GM21737 (cell line): Measurements from ENCODE around the gene APOA5.
"Not testable (repeated sequence)": the region's sequence is repeated elsewhere in the genome, so short reads cannot be mapped to it uniquely, and the experiment has no call there.

Source experiments
- ATAC-seq: cut with Tn5 transposase; IDR thresholded peaks from one replicate; pipeline ENCODE4 v1.9.1; 2021; ENCODE audit warnings: mild to moderate bottlenecking, moderate library complexity; ENCODE audit not compliant: unreplicated experiment

Gene APOA5

DNA sequence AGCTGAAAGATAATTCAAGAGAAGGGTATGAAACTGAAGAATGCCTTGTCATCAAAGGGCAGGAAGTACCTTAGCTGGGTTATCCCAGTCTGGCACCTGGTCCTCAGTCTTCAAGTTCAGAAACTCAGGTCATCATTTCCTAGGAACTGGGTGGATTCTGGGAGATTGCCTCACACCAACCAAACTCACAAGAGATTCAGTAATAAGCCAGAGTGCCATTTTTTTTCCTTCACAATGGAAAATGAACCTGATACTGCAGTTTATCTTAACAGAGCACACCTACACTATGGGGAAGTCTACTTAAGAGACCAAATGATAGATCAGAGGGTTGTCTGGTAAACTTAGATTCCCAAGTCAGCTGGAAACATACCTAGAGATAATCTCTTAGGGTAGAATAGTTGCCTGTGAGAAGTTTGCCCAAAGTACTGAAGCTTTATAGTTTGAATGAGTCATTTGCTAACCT lies 15.1 kb downstream of the APOA5 start:
- no peak for ATAC-seq

DNA sequence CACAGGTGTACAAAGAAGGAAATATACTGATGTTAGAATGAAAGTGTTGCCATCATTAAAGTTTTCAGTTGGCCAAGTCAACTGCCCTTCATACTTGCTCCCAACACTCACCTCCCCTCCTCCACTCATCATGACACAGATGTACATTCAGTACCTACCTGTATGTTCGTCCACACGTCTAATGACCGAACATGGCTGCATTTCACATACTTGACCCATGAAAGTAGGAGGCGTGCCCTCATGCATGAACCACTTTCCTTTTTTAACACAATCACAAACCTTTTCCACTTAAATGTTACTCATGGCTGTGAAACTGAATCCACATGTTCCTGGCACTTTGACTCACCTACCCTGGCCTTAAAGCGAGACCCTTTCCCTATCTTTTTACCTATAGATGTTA lies 15.7 kb downstream of the APOA5 start:
- ATAC-seq: no peak

DNA sequence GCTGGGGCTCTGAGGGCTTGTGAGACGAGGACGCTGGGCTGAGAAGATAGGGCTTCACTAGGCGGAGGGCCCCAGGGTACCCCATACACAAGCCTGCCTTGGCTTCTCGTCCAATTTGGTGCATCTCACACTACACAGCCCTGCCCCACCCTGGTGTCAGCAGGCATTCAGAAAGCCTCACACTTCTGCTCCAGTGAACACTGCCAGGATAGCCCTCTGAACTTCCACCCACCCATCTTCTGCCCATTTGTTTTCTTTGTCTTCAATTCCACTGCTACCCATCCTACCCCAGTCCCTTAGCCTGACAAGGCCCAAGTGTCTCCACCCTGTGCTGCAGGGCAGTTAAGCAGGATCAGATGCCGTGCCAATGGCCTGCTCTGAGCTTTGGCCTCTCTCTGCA lies 17.0 kb downstream of the APOA5 start:
- no peak for ATAC-seq

DNA sequence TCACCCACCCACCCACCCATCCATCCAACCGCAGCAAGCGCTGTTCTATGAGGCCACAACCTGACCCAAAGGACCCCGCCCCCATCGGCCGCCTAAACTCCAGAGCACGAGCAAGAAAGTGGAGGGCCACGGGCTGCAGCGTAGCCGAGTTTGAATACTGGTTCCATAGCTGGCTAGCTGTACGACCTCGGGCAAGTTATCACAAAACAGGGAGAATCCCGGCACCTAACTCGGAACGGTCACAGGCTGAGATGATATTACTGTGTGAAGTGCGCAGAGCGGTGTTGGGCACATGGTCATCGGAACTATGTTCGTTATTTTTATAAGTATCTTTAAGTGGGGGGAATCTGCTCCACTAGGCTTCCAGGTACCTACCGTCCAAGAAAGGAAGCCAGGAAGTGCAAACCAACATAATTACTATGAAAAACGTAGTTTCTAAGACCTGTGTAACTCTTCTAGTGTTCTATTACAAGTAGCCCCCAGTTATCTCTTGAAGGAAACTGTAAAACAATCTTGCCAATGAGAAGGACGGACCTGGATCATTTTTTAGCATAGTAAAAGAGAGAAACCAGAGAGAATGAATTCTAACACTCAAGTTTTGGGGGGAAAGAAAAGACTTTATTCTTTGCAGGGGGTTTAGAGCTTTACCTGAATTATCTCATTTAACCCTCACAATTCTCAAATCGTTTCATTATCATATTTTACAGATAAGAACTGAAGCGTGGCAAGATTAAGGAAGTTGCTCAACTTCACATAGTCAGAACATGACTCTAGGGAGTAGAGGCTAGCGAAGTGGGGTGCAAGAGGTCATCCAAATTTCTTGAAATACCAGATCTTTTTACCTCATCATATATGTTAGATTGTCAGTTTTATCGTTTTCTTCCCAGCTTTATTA lies 18.2 kb downstream of the APOA5 start:
- ATAC-seq: peak; percentile 34

DNA sequence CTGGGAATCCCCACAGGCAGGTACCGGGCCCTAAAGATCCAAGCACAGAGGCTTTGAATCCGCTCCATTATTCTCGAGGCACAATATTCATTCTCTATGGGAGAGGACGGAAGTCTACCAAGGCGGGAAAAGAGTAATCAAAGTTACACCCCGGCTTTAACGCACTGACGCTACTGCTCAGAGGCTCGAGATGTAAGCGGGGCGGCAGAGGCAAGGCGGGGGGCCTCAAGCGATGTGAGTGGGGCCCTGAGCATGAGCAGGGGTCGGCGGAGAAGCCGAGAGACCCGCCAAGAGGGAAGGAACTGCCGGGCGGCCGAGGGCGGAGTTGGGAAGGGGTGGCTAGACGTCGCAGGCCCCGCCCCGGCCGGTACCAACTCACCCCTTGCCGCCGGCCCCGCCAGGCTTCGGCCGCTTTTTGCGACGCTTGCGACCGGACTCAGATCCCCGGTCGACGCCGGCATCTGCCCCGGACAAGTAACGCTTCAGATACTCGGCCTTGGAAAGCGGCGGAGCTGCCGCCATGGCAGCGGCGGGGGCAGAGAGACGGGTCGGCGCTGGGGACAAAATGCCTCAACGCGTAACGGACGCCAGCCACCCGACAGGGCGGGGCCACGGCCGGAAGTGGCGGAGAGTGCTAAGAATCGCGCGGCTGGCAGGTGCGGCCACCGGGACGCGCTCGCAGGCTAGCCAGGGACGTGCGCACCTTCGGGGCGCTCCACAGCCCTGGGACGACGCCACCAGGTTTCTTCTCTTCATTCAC lies 19.1 kb downstream of the APOA5 start, which contains the start of gene BUD13:
BUD13 (minus strand) TSS at position 545 of the 760 bp plus-strand sequence; CDS start at position 522, 23 bp downstream.
- peak; percentile 85 for ATAC-seq

DNA sequence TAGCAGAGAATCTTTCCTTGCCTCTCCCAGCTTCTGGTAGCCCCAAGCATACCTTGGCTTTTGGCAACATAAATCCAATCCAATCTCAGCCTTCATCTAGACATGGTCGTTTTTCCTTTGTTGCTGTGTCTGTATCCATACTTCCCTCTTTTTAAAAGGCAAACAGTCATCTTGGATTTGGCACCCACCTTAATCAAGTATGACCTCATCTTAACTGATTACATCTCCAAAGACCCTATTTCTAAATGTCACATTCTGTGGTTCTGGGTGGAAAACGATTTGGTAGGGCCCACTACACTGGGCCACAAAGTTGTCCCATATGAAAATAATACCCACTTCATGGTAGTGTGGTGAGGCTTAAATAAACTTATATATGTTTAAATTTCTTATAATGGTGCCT lies 19.7 kb downstream of the APOA5 start:
- no peak for ATAC-seq

DNA sequence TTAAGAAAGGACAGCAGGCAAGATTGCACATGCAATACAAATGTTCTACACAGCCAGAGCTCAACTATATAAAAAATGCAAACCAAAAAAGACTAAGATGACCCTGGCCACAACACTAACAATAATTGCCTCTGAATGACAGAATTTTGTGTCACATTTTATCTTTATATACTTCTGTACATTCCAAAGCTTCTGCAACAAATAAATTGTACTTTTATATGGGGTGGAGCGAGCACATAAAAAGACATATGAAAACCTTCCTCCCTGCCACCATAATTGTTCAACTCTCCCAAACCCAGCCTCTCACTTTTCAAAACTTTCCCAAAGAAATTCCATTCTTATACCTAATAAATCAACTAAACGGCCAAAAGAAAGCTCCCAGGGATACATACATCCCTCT lies 29.5 kb downstream of the APOA5 start:
- ATAC-seq: no peak

DNA sequence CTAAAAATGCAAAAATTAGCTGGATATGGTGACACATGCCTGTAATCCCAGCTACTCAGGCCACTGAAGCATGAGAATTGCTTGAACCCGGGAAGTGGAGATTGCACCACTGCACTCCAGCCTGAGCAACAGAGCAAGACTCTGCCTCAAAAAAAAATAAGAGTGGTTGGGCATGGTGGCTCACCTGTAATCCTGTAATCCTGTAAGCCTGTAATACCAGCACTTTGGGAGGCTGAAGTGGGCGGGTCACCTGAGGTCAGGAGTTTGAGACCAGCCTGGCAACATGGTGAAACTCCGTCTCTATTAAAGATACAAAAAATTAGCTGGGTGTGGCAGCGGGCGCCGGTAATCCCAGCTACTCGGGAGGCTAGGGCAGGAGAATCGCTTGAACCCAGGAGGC lies 35.6 kb downstream of the APOA5 start:
- ATAC-seq: not testable (repeated sequence)

DNA sequence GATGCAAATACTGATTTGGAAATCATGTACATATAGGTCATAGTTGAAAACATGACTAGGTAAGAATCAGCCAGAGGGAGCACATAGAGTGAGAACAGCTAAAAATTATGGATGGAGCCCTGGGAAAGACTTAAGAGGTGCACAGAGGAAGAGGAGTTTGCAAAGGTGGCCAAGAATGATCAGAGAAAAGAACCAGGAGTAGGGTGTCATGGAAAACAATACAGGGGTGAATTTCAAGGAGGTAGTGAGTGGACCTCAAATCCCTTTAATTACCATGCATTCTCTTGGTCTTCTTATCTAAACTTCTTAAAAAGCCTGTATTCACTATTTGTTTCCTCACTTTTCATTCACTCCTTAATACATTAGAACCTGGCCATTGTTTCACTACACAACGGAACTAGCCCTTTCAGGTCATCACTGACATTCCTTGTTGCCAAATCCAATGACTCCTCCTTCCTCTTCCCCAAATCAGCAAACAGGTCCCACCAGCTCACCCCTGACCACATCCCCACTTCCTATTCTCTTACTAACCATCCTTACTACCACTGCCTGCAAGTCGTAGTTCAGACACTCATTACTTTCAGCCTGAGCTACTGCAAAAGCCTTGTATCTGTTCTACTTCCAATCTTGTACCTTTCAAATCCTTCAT lies 41.5 kb downstream of the APOA5 start:
- no peak for ATAC-seq

DNA sequence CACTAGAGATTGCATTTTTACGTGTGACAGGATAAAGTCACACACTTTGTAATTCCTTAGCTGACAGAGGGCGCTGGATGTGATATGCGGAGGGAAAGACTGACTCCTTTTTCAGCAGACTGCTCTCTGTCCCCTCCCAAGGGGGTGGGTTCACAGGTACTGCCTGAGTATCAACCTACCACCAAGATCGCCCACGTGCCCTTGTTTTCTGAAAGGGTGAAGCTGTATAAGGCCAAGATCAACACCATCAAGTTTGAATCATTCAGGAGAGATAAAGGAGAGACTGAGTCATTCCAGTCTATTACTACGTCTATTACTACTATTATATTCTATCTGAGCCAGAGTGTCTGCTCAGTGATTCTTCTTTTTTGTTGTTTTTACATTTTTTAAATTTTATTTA lies 49.6 kb downstream of the APOA5 start:
- ATAC-seq: no peak

DNA sequence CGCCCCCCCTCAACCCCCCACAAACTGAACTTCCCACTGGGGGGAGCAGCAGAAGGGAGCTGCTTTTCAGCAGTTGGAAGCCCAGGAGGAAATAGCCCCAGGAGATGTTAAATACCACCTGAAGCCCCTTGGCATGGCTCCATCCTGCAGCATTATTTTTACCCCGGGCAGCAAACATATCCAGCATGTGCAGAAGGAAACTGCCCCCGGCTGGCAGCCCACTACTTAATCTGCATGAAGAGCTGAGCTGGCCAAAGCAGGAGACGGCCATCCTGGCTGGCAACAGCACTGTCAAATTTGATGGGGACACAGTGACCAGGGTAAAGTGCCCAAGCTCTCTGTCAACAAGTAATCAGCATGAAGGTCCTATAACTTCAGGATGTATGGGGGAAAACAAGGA lies 50.9 kb downstream of the APOA5 start:
- no peak for ATAC-seq
